HG03558 (cell line): Measurements from ENCODE around the gene TRO.

Experiments used
- ATAC-seq: cut with Tn5 transposase; IDR thresholded peaks from one replicate; pipeline ENCODE4 v1.9.1; 2021; ENCODE audit warnings: moderate number of reproducible peaks; ENCODE audit not compliant: unreplicated experiment; ENCODE audit errors: extremely low read depth

The TRO gene

DNA sequence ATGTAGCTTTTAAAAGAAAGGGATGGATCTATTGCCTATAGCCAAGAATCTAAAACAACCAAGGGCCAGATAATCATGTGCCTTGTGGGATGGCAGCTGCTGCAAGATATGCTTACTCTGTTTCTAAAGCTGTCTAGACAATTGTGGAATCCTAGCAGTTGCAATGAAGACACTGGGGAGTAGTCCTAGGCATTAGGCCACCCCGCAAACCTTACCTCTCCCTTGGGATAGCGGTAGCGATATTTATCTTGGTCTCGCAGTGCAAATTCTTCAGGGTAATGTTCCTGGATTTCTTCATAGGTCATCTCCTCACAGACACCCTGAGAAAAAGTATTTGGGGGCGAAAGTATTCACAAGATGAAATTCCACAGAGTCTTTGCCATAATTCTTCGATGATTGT is 24.6 kb downstream of the TRO start:
- no peak for ATAC-seq

DNA sequence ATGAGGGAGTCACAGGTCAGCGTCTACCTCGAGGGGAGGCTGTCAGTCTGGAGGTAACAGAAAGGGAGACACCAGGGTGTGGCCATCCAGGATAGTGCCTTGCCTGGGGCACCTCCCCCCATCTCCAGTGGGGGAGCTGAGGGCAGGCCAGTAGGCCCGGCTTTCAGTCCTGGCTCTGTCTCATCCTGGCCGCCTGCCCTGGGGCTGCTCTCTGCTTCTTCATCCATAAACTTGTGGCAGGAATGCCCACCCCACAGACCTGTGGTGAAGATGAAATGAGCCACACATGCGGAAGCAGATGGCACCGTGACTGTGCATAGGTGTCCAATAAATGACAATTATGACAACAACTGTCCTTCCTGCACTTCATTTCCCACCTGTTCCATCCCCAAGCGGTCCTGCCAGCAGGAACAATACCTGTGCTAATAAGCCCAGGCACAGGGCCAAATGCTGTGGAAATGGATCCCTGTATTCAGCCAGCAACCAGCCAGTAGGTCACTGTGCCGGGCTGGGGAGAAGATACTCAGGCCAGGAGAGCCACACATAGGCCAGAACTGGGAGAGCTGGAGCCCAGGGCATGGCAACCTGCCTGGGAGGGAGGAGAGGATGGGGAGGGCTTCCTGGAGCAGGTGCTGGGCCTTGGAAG is 30.2 kb downstream of the TRO start:
- no peak for ATAC-seq

DNA sequence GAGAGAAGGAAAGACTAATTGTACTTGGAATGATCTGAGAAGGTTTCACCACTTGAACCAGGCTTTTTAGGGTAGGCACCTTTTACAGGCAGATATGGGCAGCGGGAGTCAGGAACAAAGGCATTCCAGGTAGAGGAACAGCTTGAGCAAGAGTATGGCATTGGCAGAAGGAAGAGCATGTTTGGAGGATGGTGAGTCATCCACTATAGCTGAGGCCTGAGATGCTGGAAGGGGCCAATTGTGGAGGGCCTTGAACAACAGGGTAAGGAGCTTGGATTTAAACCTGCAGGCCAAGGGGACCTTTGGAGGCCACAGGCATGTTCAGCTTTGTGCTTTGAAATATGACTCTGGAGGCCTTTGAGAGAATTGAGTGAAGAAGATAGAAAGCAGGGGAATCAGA is 41.1 kb downstream of the TRO start:
- ATAC-seq: no peak

DNA sequence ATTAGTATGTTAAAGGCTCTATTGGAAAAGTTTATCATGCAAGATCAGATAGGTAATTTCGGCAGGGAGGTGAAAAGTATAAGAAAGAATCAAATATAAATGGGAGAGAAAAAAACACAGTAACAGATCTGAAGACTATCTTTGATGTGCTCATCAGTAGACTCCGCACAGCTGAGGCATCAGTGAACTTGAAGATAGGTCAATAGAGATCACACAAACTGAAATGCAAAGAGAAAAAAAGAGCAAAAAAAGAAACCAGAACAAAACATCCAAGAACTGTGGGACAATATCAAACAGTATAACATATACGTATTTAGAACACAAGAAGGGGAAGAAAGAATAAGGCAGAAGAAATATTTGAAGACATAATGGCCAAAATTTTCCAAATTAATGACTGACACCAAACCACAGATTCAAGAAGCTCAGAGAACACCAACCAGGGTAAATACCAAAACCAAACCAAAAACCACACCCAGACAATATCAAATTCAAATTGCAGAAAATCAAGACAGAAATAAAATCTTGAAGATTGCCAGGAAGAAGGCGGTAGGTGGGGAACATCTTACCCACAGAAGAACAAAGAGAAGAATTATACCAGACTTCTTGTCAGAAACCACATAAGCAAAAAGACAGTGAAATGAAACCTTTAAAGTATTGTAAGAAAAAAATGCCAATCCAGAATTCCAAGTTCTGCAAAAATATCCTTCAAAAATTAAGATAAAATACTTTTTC is 44.3 kb downstream of the TRO start:
- no peak for ATAC-seq

DNA sequence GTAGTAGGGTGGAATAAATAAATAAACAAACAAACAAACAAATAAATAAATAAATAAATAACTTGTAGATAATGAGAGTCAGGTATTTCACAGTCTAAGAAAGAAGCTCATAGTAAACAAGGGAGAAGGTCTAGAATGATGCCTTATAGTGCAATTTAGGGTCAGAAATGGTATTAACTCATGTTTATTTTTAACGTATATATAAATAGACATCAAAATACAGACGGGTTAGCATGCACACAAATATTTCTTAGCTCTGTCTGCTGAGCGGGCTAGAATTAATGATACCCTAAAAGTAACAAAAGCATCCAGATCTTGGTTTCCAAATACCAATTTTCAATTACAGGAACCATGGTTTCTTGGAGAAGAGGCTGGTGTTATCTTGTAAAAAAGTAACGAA is 56.8 kb downstream of the TRO start:
- ATAC-seq: no peak

DNA sequence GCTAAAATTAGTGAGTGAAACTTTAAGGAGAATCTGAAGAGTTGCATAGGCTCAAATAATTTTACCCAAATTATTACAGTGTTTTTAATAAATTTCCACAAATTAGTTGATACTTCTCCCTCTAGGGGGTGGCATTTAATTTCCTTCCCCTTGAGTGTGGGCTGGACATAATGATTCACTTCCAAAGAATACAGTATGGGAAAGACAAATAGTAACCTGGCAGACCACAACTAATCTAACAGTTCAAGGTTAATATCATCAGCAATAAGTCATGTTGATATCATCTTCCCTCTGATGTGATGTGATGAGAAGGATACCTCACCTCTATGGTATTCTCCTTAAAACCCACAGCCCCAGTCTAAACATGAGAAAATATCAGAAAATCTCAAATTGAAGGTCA is 57.8 kb downstream of the TRO start:
- no peak for ATAC-seq

DNA sequence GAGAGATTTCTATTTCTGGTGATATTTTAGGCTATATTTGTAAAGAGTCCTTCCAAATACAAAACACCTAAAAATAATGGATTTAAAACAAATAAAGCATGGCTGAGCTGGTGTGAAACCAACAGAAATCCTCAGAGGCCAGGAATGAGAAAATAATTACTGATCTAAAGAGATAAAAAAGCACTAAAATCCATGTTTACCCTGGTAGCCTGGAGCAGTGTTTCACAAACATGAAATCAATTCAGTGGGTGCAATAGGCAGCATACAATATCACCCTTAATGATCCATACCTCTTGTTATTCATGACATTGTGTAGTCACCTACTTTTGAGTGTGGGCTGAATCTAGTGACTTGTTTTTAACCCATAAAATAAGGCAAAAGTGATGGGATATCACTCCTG is 58.8 kb downstream of the TRO start:
- ATAC-seq: no peak

DNA sequence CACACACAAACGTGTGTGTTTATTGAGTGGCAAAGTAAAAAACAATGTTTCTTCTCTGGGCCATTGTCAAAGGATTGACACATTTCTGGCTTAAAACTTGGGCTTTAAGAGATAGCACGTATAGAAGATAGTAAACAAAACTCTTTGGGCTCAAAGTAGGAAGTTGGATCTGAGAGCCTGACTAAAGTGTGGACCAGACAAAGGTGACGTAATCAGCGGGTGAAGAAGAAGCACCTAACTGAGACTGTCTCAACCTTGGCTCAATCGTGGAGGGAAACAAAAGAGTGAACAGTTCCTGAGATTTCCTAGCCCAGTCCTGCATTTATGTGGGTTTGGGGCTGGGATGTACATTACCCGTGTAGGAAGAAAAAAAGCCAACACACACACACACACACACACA is 59.7 kb downstream of the TRO start:
- ATAC-seq: no peak
